Measurements from ENCODE around the gene RDH11. TPM values are rescaled to one million over a fixed set of nuclear protein-coding genes. Genes with fewer than 3 reads are reported as not detected.

The RDH11 gene
- total RNA-seq, 2 experiments from 2014 or later: 13.6 to 14.2 TPM

GRCh38 chr14:67636361-67636919 is 59.1 kb downstream of the RDH11 start:
- Histone ChIP-seq H3K36me3 (ENCODE audit: insufficient read depth, low read length) (no peaks in the 10 kb centered on the region), H3K4me1 (ENCODE audit: insufficient read depth, low read length) (no peaks in the 10 kb centered on the region), H3K27ac (ENCODE audit: low read depth in 1 of 2, low read length in 2 of 2) (no peak overlapping the region), H3K27me3 (ENCODE audit: control insufficient read depth in 1 of 2, insufficient read depth in 2 of 2, low read length in 2 of 2) (no peaks in the 10 kb centered on the region), H3K9me3 (ENCODE audit: control insufficient read depth in 1 of 2, insufficient read depth in 1 of 2, low read length in 2 of 2) (no peaks in the 10 kb centered on the region), H3K4me3 (ENCODE audit: low read length) (no peak overlapping the region)
- ChIA-PET CTCF (no interaction called here), POLR2A (no interaction called here)
- TF ChIP-seq CTCF (IDR thresholded peaks at IDR 0.05): no peak
- no peaks in the 10 kb centered on the region for H3K4me1 Mint-ChIP-seq (ENCODE audit: low read depth)
- H3K27ac Mint-ChIP-seq: no peak overlapping the region
- no peak overlapping the region for H3K4me3 Mint-ChIP-seq
- H3K9me3 Mint-ChIP-seq: no peaks in the 10 kb centered on the region
- no peaks in the 10 kb centered on the region for H3K36me3 Mint-ChIP-seq (ENCODE audit: low read depth)
- intact Hi-C loops (cut with DNase I, micrococcal nuclease): no loop called here
- no peak for DNase-seq
- H3K27me3 Mint-ChIP-seq: no peaks in the 10 kb centered on the region
- no peak for ATAC-seq (ENCODE audit: poor library complexity)

- Mint-ChIP-seq H3K4me3 (no peak overlapping the region), H3K27ac (no peak overlapping the region), H3K4me1 (ENCODE audit: low read depth) (no peaks in the 10 kb centered on the region), H3K36me3 (ENCODE audit: low read depth) (no peaks in the 10 kb centered on the region), H3K9me3 (no peaks in the 10 kb centered on the region), H3K27me3 (no peaks in the 10 kb centered on the region)
- TF ChIP-seq CTCF (IDR thresholded peaks at IDR 0.05): no peak
- CTCF ChIA-PET: no interaction called here
- no peak for ATAC-seq (ENCODE audit: poor library complexity)
- Histone ChIP-seq H3K27ac (ENCODE audit: low read depth in 1 of 2, low read length in 2 of 2) (no peak overlapping the region), H3K9me3 (ENCODE audit: control insufficient read depth in 1 of 2, insufficient read depth in 1 of 2, low read length in 2 of 2) (no peaks in the 10 kb centered on the region), H3K36me3 (ENCODE audit: insufficient read depth, low read length) (no peaks in the 10 kb centered on the region), H3K4me1 (ENCODE audit: insufficient read depth, low read length) (no peaks in the 10 kb centered on the region), H3K27me3 (ENCODE audit: control insufficient read depth in 1 of 2, insufficient read depth in 2 of 2, low read length in 2 of 2) (no peaks in the 10 kb centered on the region), H3K4me3 (ENCODE audit: low read length) (no peak overlapping the region)
- POLR2A ChIA-PET: interaction anchor here (1.2 kb wide), 1 partner anchor 89 kb away, joined by 3 read pairs; no protein-coding TSS in a partner anchor
- DNase-seq: no peak
- intact Hi-C loops (cut with DNase I, micrococcal nuclease): no loop called here
These were observed 62.0 kb downstream of the RDH11 start for GRCh38 chr14:67633451-67634147.

GRCh38 chr14:67630938-67631337 is 64.6 kb downstream of the RDH11 start:
- no peak overlapping the region for H3K4me3 ChIP-seq (ENCODE audit: low read length)
- no peaks in the 10 kb centered on the region for H3K36me3 ChIP-seq (ENCODE audit: insufficient read depth, low read length)
- ATAC-seq (ENCODE audit: poor library complexity) (no peak), DNase-seq (no peak)
- no peaks in the 10 kb centered on the region for H3K4me1 ChIP-seq (ENCODE audit: insufficient read depth, low read length)
- TF ChIP-seq CTCF (IDR thresholded peaks at IDR 0.05): no peak
- Mint-ChIP-seq H3K4me3 (no peak overlapping the region), H3K4me1 (ENCODE audit: low read depth) (no peaks in the 10 kb centered on the region), H3K27ac (no peak overlapping the region), H3K36me3 (ENCODE audit: low read depth) (no peaks in the 10 kb centered on the region), H3K9me3 (no peaks in the 10 kb centered on the region), H3K27me3 (no peaks in the 10 kb centered on the region)
- CTCF ChIA-PET: interaction anchor here (1.2 kb wide), 1 partner anchor 36 kb away, joined by 3 read pairs; no protein-coding TSS in a partner anchor
- no peaks in the 10 kb centered on the region for H3K9me3 ChIP-seq (ENCODE audit: control insufficient read depth in 1 of 2, insufficient read depth in 1 of 2, low read length in 2 of 2)
- intact Hi-C loops (cut with DNase I, micrococcal nuclease): no loop called here
- no peak overlapping the region for H3K27ac ChIP-seq (ENCODE audit: low read depth in 1 of 2, low read length in 2 of 2)
- POLR2A ChIA-PET: no interaction called here
- no peaks in the 10 kb centered on the region for H3K27me3 ChIP-seq (ENCODE audit: control insufficient read depth in 1 of 2, insufficient read depth in 2 of 2, low read length in 2 of 2)
